Peyer's patch (tissue), 4 donors: ENCODE measurements around the gene PCDHA5.

Experiments
- POLR2A ChIP-seq, 2 donors: fragments of 450-650 bp; IDR thresholded peaks; one replicate each; pipeline ENCODE4 v1.5.1; 2017; ENCODE audit warnings: antibody characterized with exemption in 2 of 2, mild to moderate bottlenecking in 2 of 2, moderate library complexity in 2 of 2
- TF ChIP-seq, protein P1 (sequence below), 6 experiments: fragments of 450-650 bp in 4 of 6; fragments of 200-600 bp in 2 of 6; sonication (generic) in 1 of 6; IDR thresholded peaks; one replicate each; pipeline ENCODE4 v1.5.1; 2017 to 2019; ENCODE audit warnings: antibody characterized with exemption in 6 of 6, mild to moderate bottlenecking in 3 of 6, moderate library complexity in 1 of 6

- TF ChIP-seq, protein P1, sequence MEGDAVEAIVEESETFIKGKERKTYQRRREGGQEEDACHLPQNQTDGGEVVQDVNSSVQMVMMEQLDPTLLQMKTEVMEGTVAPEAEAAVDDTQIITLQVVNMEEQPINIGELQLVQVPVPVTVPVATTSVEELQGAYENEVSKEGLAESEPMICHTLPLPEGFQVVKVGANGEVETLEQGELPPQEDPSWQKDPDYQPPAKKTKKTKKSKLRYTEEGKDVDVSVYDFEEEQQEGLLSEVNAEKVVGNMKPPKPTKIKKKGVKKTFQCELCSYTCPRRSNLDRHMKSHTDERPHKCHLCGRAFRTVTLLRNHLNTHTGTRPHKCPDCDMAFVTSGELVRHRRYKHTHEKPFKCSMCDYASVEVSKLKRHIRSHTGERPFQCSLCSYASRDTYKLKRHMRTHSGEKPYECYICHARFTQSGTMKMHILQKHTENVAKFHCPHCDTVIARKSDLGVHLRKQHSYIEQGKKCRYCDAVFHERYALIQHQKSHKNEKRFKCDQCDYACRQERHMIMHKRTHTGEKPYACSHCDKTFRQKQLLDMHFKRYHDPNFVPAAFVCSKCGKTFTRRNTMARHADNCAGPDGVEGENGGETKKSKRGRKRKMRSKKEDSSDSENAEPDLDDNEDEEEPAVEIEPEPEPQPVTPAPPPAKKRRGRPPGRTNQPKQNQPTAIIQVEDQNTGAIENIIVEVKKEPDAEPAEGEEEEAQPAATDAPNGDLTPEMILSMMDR (IDR thresholded peaks at IDR 0.05) = no peak
- TF ChIP-seq POLR2A (IDR thresholded peaks at IDR 0.05) = no peak
Observed at GRCh38 chr5:140870221-140871201, 49.1 kb downstream of the PCDHA5 start.
